Mesendoderm (in vitro differentiated cells): Measurements from ENCODE around the gene C2CD4D.

Source experiments
- DNase-seq: peaks from one replicate; pipeline ENCODE4 v3.0.0; 2013
- H2AK5ac ChIP-seq: 2 replicates; pipeline ENCODE4 v1.6.1; 2013; ENCODE audit warnings: low read length, inconsistent platforms
- H2BK120ac ChIP-seq: 2 replicates; pipeline ENCODE4 v1.6.1; 2013; ENCODE audit warnings: low read depth, mild to moderate bottlenecking, low read length, moderate library complexity, mixed read lengths
- H2BK15ac ChIP-seq: replicated peaks from 2 replicates; pipeline ENCODE4 v1.6.1; 2013; ENCODE audit warnings: low read depth, mild to moderate bottlenecking, moderate library complexity
- H2BK5ac ChIP-seq: 2 replicates; pipeline ENCODE4 v1.6.1; 2013; ENCODE audit warnings: low read length, inconsistent platforms
- H3K18ac ChIP-seq: 2 replicates; pipeline ENCODE4 v1.6.1; 2013; ENCODE audit warnings: mild to moderate bottlenecking, low read length, mixed read lengths
- H3K23ac ChIP-seq: one replicate; pipeline ENCODE4 v1.6.1; 2013; ENCODE audit warnings: low read length
- H3K27ac ChIP-seq: 2 replicates; pipeline ENCODE4 v1.5.1; 2013; ENCODE audit warnings: low read depth, mild to moderate bottlenecking, inconsistent platforms, low read length, moderate library complexity
- H3K27me3 ChIP-seq: 2 replicates; pipeline ENCODE4 v1.6.1; 2013; ENCODE audit warnings: low read length, control low read depth, mild to moderate bottlenecking, inconsistent platforms; ENCODE audit not compliant: insufficient read depth, poor library complexity
- H3K36me3 ChIP-seq: 2 replicates; pipeline ENCODE4 v1.6.1; 2013; ENCODE audit warnings: low read length, inconsistent platforms; ENCODE audit not compliant: control insufficient read depth, insufficient read depth
- H3K4ac ChIP-seq: one replicate; pipeline ENCODE4 v1.6.1; 2013; ENCODE audit warnings: low read depth, mild to moderate bottlenecking, low read length, moderate library complexity
- H3K4me1 ChIP-seq: 2 replicates; pipeline ENCODE4 v1.6.1; 2013; ENCODE audit warnings: low read depth, low read length, inconsistent platforms; ENCODE audit not compliant: control insufficient read depth
- H3K4me2 ChIP-seq: 2 replicates; pipeline ENCODE4 v1.6.1; 2013; ENCODE audit warnings: low read length
- H3K4me3 ChIP-seq: 2 replicates; pipeline ENCODE4 v1.5.1; 2013; ENCODE audit warnings: mild to moderate bottlenecking, low read length
- H3K56ac ChIP-seq: one replicate; pipeline ENCODE4 v1.6.1; 2013; ENCODE audit warnings: low read length
- H3K79me1 ChIP-seq: 2 replicates; pipeline ENCODE4 v1.6.1; 2013; ENCODE audit warnings: low read length, inconsistent platforms
- H3K79me2 ChIP-seq: 2 replicates; pipeline ENCODE4 v1.6.1; 2013; ENCODE audit warnings: mild to moderate bottlenecking, low read length; ENCODE audit not compliant: control insufficient read depth, insufficient read depth
- H3K9ac ChIP-seq: 2 replicates; pipeline ENCODE4 v1.6.1; 2013; ENCODE audit warnings: low read length, inconsistent platforms
- H4K5ac ChIP-seq: one replicate; pipeline ENCODE4 v1.6.1; 2013; ENCODE audit warnings: low read length
- H4K8ac ChIP-seq: one replicate; pipeline ENCODE4 v1.6.1; 2013; ENCODE audit warnings: low read depth, mild to moderate bottlenecking, control low read depth, low read length, moderate library complexity
- WGBS: extraction: QIAGEN DNeasy Blood & Tissue Kit; methylation state at CpG from one replicate; pipeline ENCODE4 v1.1.7; 2013; ENCODE audit warnings: low lambda C conversion rate, missing lambda C conversion rate; ENCODE audit not compliant: insufficient coverage; ENCODE audit errors: extremely low coverage; 5-methylcytosine and 5-hydroxymethylcytosine counted together

Gene C2CD4D

DNA sequence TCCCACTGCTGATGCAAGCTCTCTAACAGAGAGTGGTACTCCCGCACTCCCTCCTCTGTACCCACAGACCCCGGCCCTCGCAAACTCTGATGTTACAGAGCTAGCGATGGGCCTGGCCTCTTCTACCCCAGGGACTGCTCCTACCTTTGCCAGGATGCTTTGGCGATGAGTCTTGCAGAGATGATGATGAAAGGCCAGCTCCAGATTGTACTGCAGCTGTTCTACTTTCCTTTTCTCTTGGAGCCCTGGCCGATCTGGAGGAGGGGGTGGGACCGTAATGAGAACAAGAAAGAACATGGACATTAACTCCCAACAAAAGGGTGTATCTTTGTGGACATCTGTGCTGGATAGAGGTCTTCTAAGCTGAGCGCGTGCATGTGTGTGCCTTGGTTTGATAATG lies 28.4 kb downstream of the C2CD4D start:
- Histone ChIP-seq H3K4me3 (no peak overlapping the region), H3K23ac (no peak overlapping the region), H3K79me1 (no peaks in the 10 kb centered on the region), H3K27ac (no peak overlapping the region), H4K5ac (no peak overlapping the region), H3K56ac (no peak overlapping the region), H2AK5ac (no peak overlapping the region), H3K36me3 (no peaks in the 10 kb centered on the region), H3K18ac (no peak overlapping the region), H3K4ac (no peak overlapping the region), H3K9ac (no peak overlapping the region), H2BK120ac (no peak overlapping the region), H3K27me3 (no peaks in the 10 kb centered on the region), H2BK5ac (no peak overlapping the region), H3K4me2 (no peak overlapping the region), H4K8ac (no peak overlapping the region), H3K4me1 (no peaks in the 10 kb centered on the region), H3K79me2 (no peaks in the 10 kb centered on the region), H2BK15ac (no peak overlapping the region)
- DNase-seq: peak; percentile 21
- WGBS: no CpG with 5 or more reads among the region's 9 CpGs

- H3K23ac ChIP-seq: no peak overlapping the region
- H3K27ac ChIP-seq: no peak overlapping the region
- H2BK15ac ChIP-seq: no peak overlapping the region
- no peak overlapping the region for H2BK120ac ChIP-seq
- no CpG with 5 or more reads among the region's 1 CpG for WGBS
- H4K8ac ChIP-seq: no peak overlapping the region
- no peak overlapping the region for H2AK5ac ChIP-seq
- peak overlapping the region; percentile 44 for H3K56ac ChIP-seq
- no peak overlapping the region for H4K5ac ChIP-seq
- no peak overlapping the region for H3K9ac ChIP-seq
- DNase-seq: peak; percentile 65
- no peaks in the 10 kb centered on the region for H3K36me3 ChIP-seq
- no peak overlapping the region for H3K4me2 ChIP-seq
- no peak overlapping the region for H3K4ac ChIP-seq
- H2BK5ac ChIP-seq: no peak overlapping the region
- H3K18ac ChIP-seq: no peak overlapping the region
- no peak overlapping the region for H3K4me3 ChIP-seq
- no peaks in the 10 kb centered on the region for H3K27me3 ChIP-seq
- H3K79me1 ChIP-seq: no peaks in the 10 kb centered on the region
- no peaks in the 10 kb centered on the region for H3K4me1 ChIP-seq
- H3K79me2 ChIP-seq: no peaks in the 10 kb centered on the region
Observed at GRCh38 chr1:151809985-151810556, 29.5 kb downstream of the C2CD4D start.

DNA sequence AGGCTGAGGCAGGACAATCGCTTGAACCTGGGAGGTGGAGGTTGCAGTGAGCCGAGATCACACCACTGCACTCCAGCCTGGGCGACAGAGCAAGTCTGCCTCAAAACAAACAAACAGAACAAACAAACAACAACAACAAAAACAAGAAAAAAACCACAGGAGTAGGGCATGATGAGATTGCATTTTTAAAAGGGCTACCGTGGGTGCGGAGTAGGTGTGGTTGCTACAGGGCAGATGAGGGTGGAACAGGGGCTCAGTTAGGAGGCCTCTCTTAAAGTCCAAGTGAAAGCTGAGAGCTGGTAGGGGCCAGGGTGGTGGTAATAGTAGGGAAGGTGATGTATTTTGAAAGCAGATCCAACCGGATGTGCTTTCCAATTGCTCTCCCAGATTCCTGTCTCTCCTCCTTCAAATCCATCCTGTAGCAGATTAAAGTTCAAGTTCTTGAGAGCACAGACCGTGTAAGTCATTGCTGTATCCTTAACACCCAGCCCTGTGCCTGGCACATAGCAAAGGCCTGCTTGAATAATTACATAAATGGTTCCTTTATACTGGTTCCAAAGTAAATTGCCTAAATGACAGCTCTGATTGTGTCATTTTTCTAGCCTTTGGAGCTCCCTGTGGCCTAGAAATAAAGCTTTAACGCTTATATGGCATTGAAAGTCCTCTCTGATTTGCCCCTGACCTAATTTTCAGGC lies 30.2 kb downstream of the C2CD4D start:
- H3K79me2 ChIP-seq: no peaks in the 10 kb centered on the region
- H3K4ac ChIP-seq: no peak overlapping the region
- H3K4me1 ChIP-seq: no peaks in the 10 kb centered on the region
- no CpG with 5 or more reads among the region's 8 CpGs for WGBS
- H3K27ac ChIP-seq: no peak overlapping the region
- no peak overlapping the region for H3K9ac ChIP-seq
- no peak overlapping the region for H4K5ac ChIP-seq
- H3K56ac ChIP-seq: peak overlapping the region; percentile 44
- H2BK15ac ChIP-seq: no peak overlapping the region
- H3K27me3 ChIP-seq: no peaks in the 10 kb centered on the region
- H2AK5ac ChIP-seq: no peak overlapping the region
- H3K4me2 ChIP-seq: no peak overlapping the region
- no peak overlapping the region for H2BK120ac ChIP-seq
- H4K8ac ChIP-seq: no peak overlapping the region
- H2BK5ac ChIP-seq: no peak overlapping the region
- H3K23ac ChIP-seq: no peak overlapping the region
- H3K79me1 ChIP-seq: no peaks in the 10 kb centered on the region
- no peak overlapping the region for H3K4me3 ChIP-seq
- H3K18ac ChIP-seq: no peak overlapping the region
- DNase-seq: peak; percentile 34
- H3K36me3 ChIP-seq: no peaks in the 10 kb centered on the region

DNA sequence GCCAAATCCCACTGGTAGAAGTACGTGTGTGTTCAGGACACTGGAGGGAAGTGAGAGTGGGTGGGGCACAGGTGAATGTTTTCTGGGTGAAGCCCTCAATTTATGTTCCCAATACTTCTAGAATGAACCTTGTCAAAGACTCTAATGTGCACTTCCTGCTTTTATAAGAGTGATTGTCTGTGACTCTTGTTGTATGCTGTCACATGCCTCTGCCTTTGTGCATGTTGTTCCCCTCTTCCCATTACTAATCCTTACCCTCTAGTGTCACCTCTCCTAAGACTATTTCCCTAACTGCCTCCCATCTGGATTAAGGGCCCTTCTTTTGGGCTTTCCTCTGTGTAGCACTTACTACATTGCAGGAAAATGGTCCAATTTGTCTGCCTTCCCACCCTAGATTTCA lies 31.9 kb downstream of the C2CD4D start:
- Histone ChIP-seq H3K4me3 (no peak overlapping the region), H3K79me2 (no peaks in the 10 kb centered on the region), H3K18ac (no peak overlapping the region), H3K4ac (no peak overlapping the region), H3K23ac (no peak overlapping the region), H4K8ac (no peak overlapping the region), H2AK5ac (no peak overlapping the region), H4K5ac (no peak overlapping the region), H2BK120ac (no peak overlapping the region), H3K36me3 (no peaks in the 10 kb centered on the region), H3K27me3 (no peaks in the 10 kb centered on the region), H3K79me1 (no peaks in the 10 kb centered on the region), H3K56ac (no peak overlapping the region), H2BK15ac (no peak overlapping the region), H3K4me1 (no peaks in the 10 kb centered on the region), H3K27ac (no peak overlapping the region), H3K4me2 (no peak overlapping the region), H3K9ac (no peak overlapping the region), H2BK5ac (no peak overlapping the region)
- no CpG with 5 or more reads among the region's 1 CpG for WGBS
- no peak for DNase-seq

- no CpG with 5 or more reads among the region's 5 CpGs for WGBS
- H3K79me1 ChIP-seq: no peaks in the 10 kb centered on the region
- H3K23ac ChIP-seq: no peak overlapping the region
- DNase-seq: no peak
- H3K56ac ChIP-seq: no peak overlapping the region
- no peak overlapping the region for H3K4me3 ChIP-seq
- H4K8ac ChIP-seq: no peak overlapping the region
- H3K27me3 ChIP-seq: no peaks in the 10 kb centered on the region
- no peak overlapping the region for H2BK15ac ChIP-seq
- H3K4me1 ChIP-seq: no peaks in the 10 kb centered on the region
- no peaks in the 10 kb centered on the region for H3K79me2 ChIP-seq
- H2BK5ac ChIP-seq: no peak overlapping the region
- H3K9ac ChIP-seq: no peak overlapping the region
- H3K36me3 ChIP-seq: no peaks in the 10 kb centered on the region
- H3K4me2 ChIP-seq: no peak overlapping the region
- no peak overlapping the region for H3K18ac ChIP-seq
- no peak overlapping the region for H3K4ac ChIP-seq
- no peak overlapping the region for H3K27ac ChIP-seq
- H2BK120ac ChIP-seq: no peak overlapping the region
- no peak overlapping the region for H4K5ac ChIP-seq
- H2AK5ac ChIP-seq: no peak overlapping the region
Observed at GRCh38 chr1:151807131-151807530, 32.5 kb downstream of the C2CD4D start.

GRCh38 chr1:151806170-151806569 lies 33.5 kb downstream of the C2CD4D start:
- Histone ChIP-seq H3K4me2 (no peak overlapping the region), H3K4me1 (no peaks in the 10 kb centered on the region), H3K56ac (no peak overlapping the region), H3K23ac (no peak overlapping the region), H3K36me3 (no peaks in the 10 kb centered on the region), H3K79me2 (no peaks in the 10 kb centered on the region), H2AK5ac (no peak overlapping the region), H4K8ac (no peak overlapping the region), H3K79me1 (no peaks in the 10 kb centered on the region), H3K9ac (no peak overlapping the region), H3K27ac (no peak overlapping the region), H3K4ac (no peak overlapping the region), H2BK120ac (no peak overlapping the region), H2BK15ac (no peak overlapping the region), H2BK5ac (no peak overlapping the region), H4K5ac (no peak overlapping the region), H3K18ac (no peak overlapping the region), H3K27me3 (no peaks in the 10 kb centered on the region), H3K4me3 (no peak overlapping the region)
- WGBS: no CpG with 5 or more reads among the region's 7 CpGs
- no peak for DNase-seq
